ENCODE data around the gene LTBP1. TPM values are rescaled to one million over a fixed set of nuclear protein-coding genes. Genes with fewer than 3 reads are reported as not detected.

Gene LTBP1
- total RNA-seq, 1 donor from 2014 or later, result 29.7 TPM

DNA sequence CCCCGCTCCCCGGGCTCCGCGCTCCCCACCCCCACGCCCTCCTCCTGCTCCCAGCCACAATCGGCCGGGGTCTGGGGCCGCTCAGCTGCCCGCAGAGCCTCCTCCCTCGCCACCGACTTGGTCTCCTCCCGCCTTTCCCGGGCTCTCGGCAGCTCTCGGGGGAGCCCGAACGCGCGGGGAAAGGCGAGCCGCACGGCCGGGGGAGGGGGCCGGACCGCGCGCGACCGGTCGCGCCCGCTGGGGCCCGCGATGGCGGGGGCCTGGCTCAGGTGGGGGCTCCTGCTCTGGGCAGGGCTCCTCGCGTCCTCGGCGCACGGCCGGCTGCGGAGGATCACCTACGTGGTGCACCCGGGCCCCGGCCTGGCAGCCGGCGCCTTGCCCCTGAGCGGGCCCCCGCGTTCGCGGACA, 327 bp downstream of the LTBP1 start:
- H3K36me3 Mint-ChIP-seq (ENCODE audit: low read depth, unreplicated experiment), result no peaks in the 10 kb centered on the region
- H3K4me3 ChIP-seq (ENCODE audit: insufficient read depth, low read depth, low read length), result peak overlapping the region; percentile 83
- no peaks in the 10 kb centered on the region for H4K20me1 ChIP-seq (ENCODE audit: insufficient read depth, low read length)
- peak overlapping the region; percentile 82 for H3K9ac ChIP-seq (ENCODE audit: low read length)
- H3K27me3 ChIP-seq (ENCODE audit: insufficient read depth, low read length), result no peaks in the 10 kb centered on the region
- peak overlapping the region; percentile 31 for H3K27ac ChIP-seq (ENCODE audit: low read depth, low read length)
- H2AFZ ChIP-seq (ENCODE audit: low read depth, low read length), result peak overlapping the region; percentile 75
- no peaks in the 10 kb centered on the region for H3K79me2 ChIP-seq (ENCODE audit: insufficient read depth, low read length)
- H3K27me3 Mint-ChIP-seq (ENCODE audit: low read depth, unreplicated experiment), result peaks cover 2% of the 10 kb centered on the region
- H3K4me3 Mint-ChIP-seq (ENCODE audit: unreplicated experiment), result no peak overlapping the region
- H3K4me1 Mint-ChIP-seq (ENCODE audit: low read depth, unreplicated experiment), result peaks cover 5% of the 10 kb centered on the region
- TF ChIP-seq, protein P1, sequence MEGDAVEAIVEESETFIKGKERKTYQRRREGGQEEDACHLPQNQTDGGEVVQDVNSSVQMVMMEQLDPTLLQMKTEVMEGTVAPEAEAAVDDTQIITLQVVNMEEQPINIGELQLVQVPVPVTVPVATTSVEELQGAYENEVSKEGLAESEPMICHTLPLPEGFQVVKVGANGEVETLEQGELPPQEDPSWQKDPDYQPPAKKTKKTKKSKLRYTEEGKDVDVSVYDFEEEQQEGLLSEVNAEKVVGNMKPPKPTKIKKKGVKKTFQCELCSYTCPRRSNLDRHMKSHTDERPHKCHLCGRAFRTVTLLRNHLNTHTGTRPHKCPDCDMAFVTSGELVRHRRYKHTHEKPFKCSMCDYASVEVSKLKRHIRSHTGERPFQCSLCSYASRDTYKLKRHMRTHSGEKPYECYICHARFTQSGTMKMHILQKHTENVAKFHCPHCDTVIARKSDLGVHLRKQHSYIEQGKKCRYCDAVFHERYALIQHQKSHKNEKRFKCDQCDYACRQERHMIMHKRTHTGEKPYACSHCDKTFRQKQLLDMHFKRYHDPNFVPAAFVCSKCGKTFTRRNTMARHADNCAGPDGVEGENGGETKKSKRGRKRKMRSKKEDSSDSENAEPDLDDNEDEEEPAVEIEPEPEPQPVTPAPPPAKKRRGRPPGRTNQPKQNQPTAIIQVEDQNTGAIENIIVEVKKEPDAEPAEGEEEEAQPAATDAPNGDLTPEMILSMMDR (IDR thresholded peaks at IDR 0.05; ENCODE audit: insufficient read depth, low read depth, low read length), result no peak
- TF ChIP-seq EZH2 (IDR thresholded peaks at IDR 0.05; ENCODE audit: insufficient read depth, low read length), result no peak
- H3K9me3 Mint-ChIP-seq (ENCODE audit: unreplicated experiment), result no peaks in the 10 kb centered on the region
- no peak for DNase-seq (ENCODE audit: low read depth)
- no peak overlapping the region for H3K27ac Mint-ChIP-seq (ENCODE audit: unreplicated experiment)
- no peak for FAIRE-seq
- peak overlapping the region; percentile 100 for H3K4me2 ChIP-seq (ENCODE audit: low read length)
- H3K9me3 ChIP-seq (ENCODE audit: insufficient read depth, low read depth, low read length), result no peaks in the 10 kb centered on the region
- no peaks in the 10 kb centered on the region for H3K36me3 ChIP-seq (ENCODE audit: insufficient read depth, low read length)
- peaks cover 4% of the 10 kb centered on the region for H3K4me1 ChIP-seq (ENCODE audit: insufficient read depth, low read length)

DNA sequence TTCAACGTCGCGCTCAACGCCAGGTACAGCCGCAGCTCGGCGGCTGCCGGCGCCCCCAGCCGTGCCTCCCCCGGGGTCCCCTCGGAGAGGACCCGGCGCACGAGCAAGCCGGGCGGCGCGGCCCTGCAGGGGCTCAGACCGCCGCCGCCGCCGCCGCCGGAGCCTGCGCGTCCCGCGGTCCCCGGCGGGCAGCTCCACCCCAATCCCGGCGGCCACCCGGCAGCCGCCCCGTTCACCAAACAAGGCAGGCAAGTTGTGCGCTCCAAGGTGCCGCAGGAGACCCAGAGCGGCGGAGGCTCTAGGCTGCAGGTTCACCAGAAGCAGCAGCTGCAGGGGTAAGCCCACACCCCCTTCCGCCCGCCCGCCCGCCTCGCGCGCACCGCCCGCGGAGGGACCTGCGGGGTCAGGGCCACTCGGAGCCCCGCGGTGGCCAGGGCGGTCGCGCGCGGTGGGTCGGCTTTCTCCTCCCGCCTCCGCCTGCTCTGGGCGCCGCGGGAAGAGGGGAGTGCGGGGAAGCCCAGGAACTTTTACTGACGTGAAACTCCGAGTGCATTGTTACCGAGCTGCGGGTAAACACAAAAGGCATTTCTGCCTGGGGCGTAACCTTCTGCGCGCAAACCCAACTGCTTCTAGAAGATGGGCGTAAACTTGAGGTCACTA, 861 bp downstream of the LTBP1 start:
- FAIRE-seq (no peak), DNase-seq (ENCODE audit: low read depth) (peak; percentile 50)
- H3K79me2 ChIP-seq (ENCODE audit: insufficient read depth, low read length), result no peaks in the 10 kb centered on the region
- peaks cover 4% of the 10 kb centered on the region for H3K4me1 ChIP-seq (ENCODE audit: insufficient read depth, low read length)
- H3K36me3 ChIP-seq (ENCODE audit: insufficient read depth, low read length), result no peaks in the 10 kb centered on the region
- no peaks in the 10 kb centered on the region for H3K27me3 ChIP-seq (ENCODE audit: insufficient read depth, low read length)
- peak overlapping the region; percentile 83 for H3K4me3 ChIP-seq (ENCODE audit: insufficient read depth, low read depth, low read length)
- Mint-ChIP-seq H3K27me3 (ENCODE audit: low read depth, unreplicated experiment) (peaks cover 2% of the 10 kb centered on the region), H3K4me3 (ENCODE audit: unreplicated experiment) (peak overlapping the region; percentile 81), H3K4me1 (ENCODE audit: low read depth, unreplicated experiment) (peaks cover 5% of the 10 kb centered on the region), H3K9me3 (ENCODE audit: unreplicated experiment) (no peaks in the 10 kb centered on the region), H3K36me3 (ENCODE audit: low read depth, unreplicated experiment) (no peaks in the 10 kb centered on the region), H3K27ac (ENCODE audit: unreplicated experiment) (no peak overlapping the region)
- no peaks in the 10 kb centered on the region for H3K9me3 ChIP-seq (ENCODE audit: insufficient read depth, low read depth, low read length)
- peak overlapping the region; percentile 100 for H3K4me2 ChIP-seq (ENCODE audit: low read length)
- H3K27ac ChIP-seq (ENCODE audit: low read depth, low read length), result no peak overlapping the region
- TF ChIP-seq, protein P1 (IDR thresholded peaks at IDR 0.05; ENCODE audit: insufficient read depth, low read depth, low read length), result no peak
- TF ChIP-seq EZH2 (IDR thresholded peaks at IDR 0.05; ENCODE audit: insufficient read depth, low read length), result no peak
- peak overlapping the region; percentile 75 for H2AFZ ChIP-seq (ENCODE audit: low read depth, low read length)
- no peaks in the 10 kb centered on the region for H4K20me1 ChIP-seq (ENCODE audit: insufficient read depth, low read length)
- H3K9ac ChIP-seq (ENCODE audit: low read length), result peak overlapping the region; percentile 82

DNA sequence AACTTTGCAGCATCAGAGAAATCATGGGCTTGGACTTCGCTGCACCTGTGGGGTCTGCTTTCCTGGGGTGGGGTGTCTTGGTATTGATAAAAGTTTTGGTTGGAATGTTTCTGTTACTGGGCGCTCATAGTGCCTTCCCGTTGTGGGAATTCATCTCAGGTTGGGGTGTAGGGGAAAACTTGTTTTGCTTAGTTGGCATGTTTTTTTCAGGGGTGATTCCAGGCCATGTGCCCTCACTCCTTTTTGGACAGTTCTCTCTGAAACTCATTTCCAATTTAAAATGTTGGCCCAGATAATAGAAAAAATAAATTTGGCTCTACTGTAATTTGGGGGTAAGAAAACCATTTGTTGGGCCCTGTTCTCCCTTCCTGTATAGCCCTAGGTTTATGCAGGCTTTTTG, 1.5 kb downstream of the LTBP1 start:
- no peaks in the 10 kb centered on the region for H4K20me1 ChIP-seq (ENCODE audit: insufficient read depth, low read length)
- DNase-seq (ENCODE audit: low read depth) (no peak), FAIRE-seq (no peak)
- Mint-ChIP-seq H3K27me3 (ENCODE audit: low read depth, unreplicated experiment) (peaks cover 2% of the 10 kb centered on the region), H3K4me1 (ENCODE audit: low read depth, unreplicated experiment) (peaks cover 5% of the 10 kb centered on the region), H3K36me3 (ENCODE audit: low read depth, unreplicated experiment) (peaks cover 2% of the 10 kb centered on the region), H3K27ac (ENCODE audit: unreplicated experiment) (peak overlapping the region; percentile 16), H3K9me3 (ENCODE audit: unreplicated experiment) (no peaks in the 10 kb centered on the region), H3K4me3 (ENCODE audit: unreplicated experiment) (peak overlapping the region; percentile 81)
- peak overlapping the region; percentile 83 for H3K4me3 ChIP-seq (ENCODE audit: insufficient read depth, low read depth, low read length)
- no peaks in the 10 kb centered on the region for H3K9me3 ChIP-seq (ENCODE audit: insufficient read depth, low read depth, low read length)
- H2AFZ ChIP-seq (ENCODE audit: low read depth, low read length), result peak overlapping the region; percentile 75
- peak overlapping the region; percentile 82 for H3K9ac ChIP-seq (ENCODE audit: low read length)
- peaks cover 4% of the 10 kb centered on the region for H3K4me1 ChIP-seq (ENCODE audit: insufficient read depth, low read length)
- H3K36me3 ChIP-seq (ENCODE audit: insufficient read depth, low read length), result no peaks in the 10 kb centered on the region
- H3K79me2 ChIP-seq (ENCODE audit: insufficient read depth, low read length), result no peaks in the 10 kb centered on the region
- no peak overlapping the region for H3K27ac ChIP-seq (ENCODE audit: low read depth, low read length)
- peak overlapping the region; percentile 100 for H3K4me2 ChIP-seq (ENCODE audit: low read length)
- H3K27me3 ChIP-seq (ENCODE audit: insufficient read depth, low read length), result no peaks in the 10 kb centered on the region
- no peak for TF ChIP-seq EZH2 (IDR thresholded peaks at IDR 0.05; ENCODE audit: insufficient read depth, low read length)
- TF ChIP-seq, protein P1 (IDR thresholded peaks at IDR 0.05; ENCODE audit: insufficient read depth, low read depth, low read length), result no peak

All from astrocyte (in vitro differentiated cells and primary cell).